ENCODE measurements around the gene NHERF2. TPM values are rescaled to one million over a fixed set of nuclear protein-coding genes. Genes with fewer than 3 reads are reported as not detected.

Gene NHERF2
- total RNA-seq, 1 donor from 2014 or later = 78.8 TPM

DNA sequence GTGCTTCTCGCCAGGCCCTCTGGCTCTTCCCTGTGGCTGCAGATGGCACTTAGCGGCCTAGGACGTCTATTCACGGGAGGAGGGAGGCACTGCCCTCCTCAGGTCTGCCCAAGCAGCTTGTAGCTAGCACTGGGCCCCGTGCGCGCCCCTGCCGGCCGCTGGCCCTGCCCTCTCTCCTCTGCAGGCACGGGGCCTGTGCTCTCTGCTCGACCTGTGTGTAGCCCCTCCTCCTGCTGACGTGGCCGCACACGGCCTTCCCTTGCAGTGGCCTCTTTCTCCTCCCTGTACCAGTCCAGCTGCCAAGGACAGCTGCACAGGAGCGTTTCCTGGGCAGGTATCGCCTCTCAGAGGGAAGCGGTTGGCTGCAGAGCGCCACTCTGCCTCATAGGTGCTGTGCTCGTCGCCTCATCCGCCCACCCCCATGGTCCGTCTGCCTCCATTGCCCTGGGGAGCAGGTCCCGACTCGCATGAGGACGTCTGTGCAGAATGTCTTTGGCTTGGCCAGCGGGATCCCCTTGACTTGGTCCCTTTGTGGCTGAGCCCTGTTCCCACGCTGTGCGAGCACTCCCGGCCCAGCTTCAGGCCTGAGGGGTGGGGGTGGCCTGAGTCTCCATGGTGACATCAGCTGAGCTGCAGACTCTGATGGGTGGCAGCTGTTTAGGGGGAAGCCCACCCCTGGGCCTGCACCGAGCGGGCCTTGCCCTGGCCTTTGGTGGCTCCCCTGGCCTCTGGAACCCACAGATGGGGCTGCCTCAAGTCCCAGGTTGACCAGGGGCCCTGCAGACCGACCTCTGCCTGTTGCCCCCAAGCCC, 55.7 kb downstream of the NHERF2 start:
- Mint-ChIP-seq H3K27me3 (ENCODE audit: unreplicated experiment) (peaks cover 3% of the 10 kb centered on the region), H3K27ac (ENCODE audit: unreplicated experiment) (no peak overlapping the region), H3K9me3 (ENCODE audit: unreplicated experiment) (no peaks in the 10 kb centered on the region), H3K4me1 (ENCODE audit: unreplicated experiment) (peaks cover 3% of the 10 kb centered on the region), H3K4me3 (ENCODE audit: unreplicated experiment) (no peak overlapping the region), H3K36me3 (ENCODE audit: low read depth, unreplicated experiment) (peaks cover 10% of the 10 kb centered on the region)
- TF ChIP-seq, protein P1, sequence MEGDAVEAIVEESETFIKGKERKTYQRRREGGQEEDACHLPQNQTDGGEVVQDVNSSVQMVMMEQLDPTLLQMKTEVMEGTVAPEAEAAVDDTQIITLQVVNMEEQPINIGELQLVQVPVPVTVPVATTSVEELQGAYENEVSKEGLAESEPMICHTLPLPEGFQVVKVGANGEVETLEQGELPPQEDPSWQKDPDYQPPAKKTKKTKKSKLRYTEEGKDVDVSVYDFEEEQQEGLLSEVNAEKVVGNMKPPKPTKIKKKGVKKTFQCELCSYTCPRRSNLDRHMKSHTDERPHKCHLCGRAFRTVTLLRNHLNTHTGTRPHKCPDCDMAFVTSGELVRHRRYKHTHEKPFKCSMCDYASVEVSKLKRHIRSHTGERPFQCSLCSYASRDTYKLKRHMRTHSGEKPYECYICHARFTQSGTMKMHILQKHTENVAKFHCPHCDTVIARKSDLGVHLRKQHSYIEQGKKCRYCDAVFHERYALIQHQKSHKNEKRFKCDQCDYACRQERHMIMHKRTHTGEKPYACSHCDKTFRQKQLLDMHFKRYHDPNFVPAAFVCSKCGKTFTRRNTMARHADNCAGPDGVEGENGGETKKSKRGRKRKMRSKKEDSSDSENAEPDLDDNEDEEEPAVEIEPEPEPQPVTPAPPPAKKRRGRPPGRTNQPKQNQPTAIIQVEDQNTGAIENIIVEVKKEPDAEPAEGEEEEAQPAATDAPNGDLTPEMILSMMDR (IDR thresholded peaks at IDR 0.05; ENCODE audit: unreplicated experiment) = no peak
- DNase-seq (ENCODE audit: low spot score) = no peak

- TF ChIP-seq, protein P1 (IDR thresholded peaks at IDR 0.05; ENCODE audit: unreplicated experiment) = no peak
- H3K4me1 Mint-ChIP-seq (ENCODE audit: unreplicated experiment) = peaks cover 3% of the 10 kb centered on the region
- peak overlapping the region; percentile 59 for H3K4me3 Mint-ChIP-seq (ENCODE audit: unreplicated experiment)
- H3K27ac Mint-ChIP-seq (ENCODE audit: unreplicated experiment) = no peak overlapping the region
- no peaks in the 10 kb centered on the region for H3K9me3 Mint-ChIP-seq (ENCODE audit: unreplicated experiment)
- no peak for DNase-seq (ENCODE audit: low spot score)
- H3K27me3 Mint-ChIP-seq (ENCODE audit: unreplicated experiment) = peaks cover 5% of the 10 kb centered on the region
- peaks cover 9% of the 10 kb centered on the region for H3K36me3 Mint-ChIP-seq (ENCODE audit: low read depth, unreplicated experiment)
Measured at GRCh38 chr16:2082983-2083364, 56.3 kb downstream of the NHERF2 start.

GRCh38 chr16:2083409-2083808, 56.7 kb downstream of the NHERF2 start:
- Mint-ChIP-seq H3K36me3 (ENCODE audit: low read depth, unreplicated experiment) (peaks cover 9% of the 10 kb centered on the region), H3K27me3 (ENCODE audit: unreplicated experiment) (peaks cover 5% of the 10 kb centered on the region), H3K4me1 (ENCODE audit: unreplicated experiment) (peaks cover 3% of the 10 kb centered on the region), H3K9me3 (ENCODE audit: unreplicated experiment) (no peaks in the 10 kb centered on the region), H3K4me3 (ENCODE audit: unreplicated experiment) (no peak overlapping the region), H3K27ac (ENCODE audit: unreplicated experiment) (no peak overlapping the region)
- DNase-seq (ENCODE audit: low spot score) = no peak
- TF ChIP-seq, protein P1 (IDR thresholded peaks at IDR 0.05; ENCODE audit: unreplicated experiment) = no peak

DNA sequence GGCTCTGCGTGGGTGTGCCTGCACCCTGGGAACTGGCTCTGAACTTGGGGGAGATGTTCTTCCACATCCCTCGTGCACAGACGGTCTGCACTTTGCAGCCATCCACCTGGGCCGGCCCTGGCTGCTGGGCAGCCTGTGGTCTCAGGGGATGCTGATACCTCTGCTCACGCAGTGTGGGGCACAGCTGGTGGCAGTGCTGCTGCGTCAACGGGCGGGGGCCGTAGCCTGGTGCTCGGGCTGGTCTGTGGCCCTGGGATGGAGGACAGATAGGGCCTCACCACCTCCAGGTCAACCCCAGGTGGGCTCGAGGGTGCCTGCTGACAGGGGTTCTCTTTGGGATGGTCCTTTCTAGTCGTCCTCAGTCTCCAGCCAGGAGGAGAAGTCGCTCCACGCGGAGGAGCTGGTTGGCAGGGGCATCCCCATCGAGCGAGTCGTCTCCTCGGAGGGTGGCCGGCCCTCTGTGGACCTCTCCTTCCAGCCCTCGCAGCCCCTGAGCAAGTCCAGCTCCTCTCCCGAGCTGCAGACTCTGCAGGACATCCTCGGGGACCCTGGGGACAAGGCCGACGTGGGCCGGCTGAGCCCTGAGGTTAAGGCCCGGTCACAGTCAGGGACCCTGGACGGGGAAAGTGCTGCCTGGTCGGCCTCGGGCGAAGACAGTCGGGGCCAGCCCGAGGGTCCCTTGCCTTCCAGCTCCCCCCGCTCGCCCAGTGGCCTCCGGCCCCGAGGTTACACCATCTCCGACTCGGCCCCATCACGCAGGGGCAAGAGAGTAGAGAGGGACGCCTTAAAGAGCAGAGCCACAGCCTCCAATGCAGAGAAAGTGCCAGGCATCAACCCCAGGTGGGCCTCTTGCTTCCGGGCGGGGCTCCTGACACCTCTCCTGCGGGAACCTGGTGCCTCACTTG, 57.4 kb downstream of the NHERF2 start:
- Mint-ChIP-seq H3K27me3 (ENCODE audit: unreplicated experiment) (peaks cover 8% of the 10 kb centered on the region), H3K4me3 (ENCODE audit: unreplicated experiment) (no peak overlapping the region), H3K4me1 (ENCODE audit: unreplicated experiment) (peaks cover 3% of the 10 kb centered on the region), H3K27ac (ENCODE audit: unreplicated experiment) (no peak overlapping the region), H3K36me3 (ENCODE audit: low read depth, unreplicated experiment) (peaks cover 7% of the 10 kb centered on the region), H3K9me3 (ENCODE audit: unreplicated experiment) (no peaks in the 10 kb centered on the region)
- no peak for DNase-seq (ENCODE audit: low spot score)
- TF ChIP-seq, protein P1 (IDR thresholded peaks at IDR 0.05; ENCODE audit: unreplicated experiment) = no peak
